NT2/D1 (cell line): Measurements from ENCODE around the gene QDPR.

Source experiments
- DNase-seq: peaks from one replicate; pipeline ENCODE4 v3.0.0-alpha.2; 2011; ENCODE audit warnings: low read depth, low spot score
- H3K27me3 ChIP-seq: 2 replicates; pipeline ENCODE4 v1.6.0; 2011; ENCODE audit warnings: mild to moderate bottlenecking; ENCODE audit not compliant: insufficient read length, insufficient read depth
- H3K36me3 ChIP-seq: 2 replicates; pipeline ENCODE4 v1.6.1; 2011; ENCODE audit warnings: mild to moderate bottlenecking, low read length, mixed read lengths; ENCODE audit not compliant: insufficient read depth, insufficient read length
- H3K4me1 ChIP-seq: 2 replicates; pipeline ENCODE4 v1.5.1; 2011; ENCODE audit not compliant: insufficient read depth, insufficient read length
- H3K4me3 ChIP-seq: 2 replicates; pipeline ENCODE4 v1.5.1; 2011; ENCODE audit warnings: low read depth; ENCODE audit not compliant: insufficient read length
- H3K9ac ChIP-seq: 2 replicates; pipeline ENCODE4 v1.6.0; 2011; ENCODE audit warnings: low read depth; ENCODE audit not compliant: insufficient read length
- H3K9me3 ChIP-seq: 2 replicates; pipeline ENCODE4 v1.5.1; 2011; ENCODE audit warnings: mild to moderate bottlenecking, low read length; ENCODE audit not compliant: insufficient read depth
- SUZ12 ChIP-seq: IDR thresholded peaks from 2 replicates; pipeline ENCODE4 v1.6.1; 2011; ENCODE audit not compliant: insufficient read length, insufficient read depth; ENCODE audit errors: extremely low read depth
- YY1 ChIP-seq: IDR thresholded peaks from 2 replicates; pipeline ENCODE4 v1.6.1; 2011; ENCODE audit not compliant: insufficient read length, insufficient read depth
- ZNF274 ChIP-seq: IDR thresholded peaks from 2 replicates; pipeline ENCODE4 v1.6.1; 2011; ENCODE audit warnings: mild to moderate bottlenecking, low read depth, low read length

The QDPR gene

GRCh38 chr4:17493619-17494018, 18.3 kb downstream of the QDPR start:
- no peaks in the 10 kb centered on the region for H3K27me3 ChIP-seq
- no peak overlapping the region for H3K9ac ChIP-seq
- TF ChIP-seq YY1 (no peak), ZNF274 (no peak), SUZ12 (no peak)
- H3K36me3 ChIP-seq: peaks cover 73% of the 10 kb centered on the region
- peaks cover 2% of the 10 kb centered on the region for H3K4me1 ChIP-seq
- H3K4me3 ChIP-seq: no peak overlapping the region
- DNase-seq: no peak
- H3K9me3 ChIP-seq: no peaks in the 10 kb centered on the region

- no peak for DNase-seq
- Histone ChIP-seq H3K9ac (no peak overlapping the region), H3K4me1 (peaks cover 2% of the 10 kb centered on the region), H3K4me3 (no peak overlapping the region), H3K9me3 (no peaks in the 10 kb centered on the region), H3K27me3 (no peaks in the 10 kb centered on the region), H3K36me3 (peaks cover 74% of the 10 kb centered on the region)
- no peak for TF ChIP-seq SUZ12
- no peak for TF ChIP-seq YY1
- no peak for TF ChIP-seq ZNF274
Measured at GRCh38 chr4:17492876-17493275, 19.0 kb downstream of the QDPR start.

DNA sequence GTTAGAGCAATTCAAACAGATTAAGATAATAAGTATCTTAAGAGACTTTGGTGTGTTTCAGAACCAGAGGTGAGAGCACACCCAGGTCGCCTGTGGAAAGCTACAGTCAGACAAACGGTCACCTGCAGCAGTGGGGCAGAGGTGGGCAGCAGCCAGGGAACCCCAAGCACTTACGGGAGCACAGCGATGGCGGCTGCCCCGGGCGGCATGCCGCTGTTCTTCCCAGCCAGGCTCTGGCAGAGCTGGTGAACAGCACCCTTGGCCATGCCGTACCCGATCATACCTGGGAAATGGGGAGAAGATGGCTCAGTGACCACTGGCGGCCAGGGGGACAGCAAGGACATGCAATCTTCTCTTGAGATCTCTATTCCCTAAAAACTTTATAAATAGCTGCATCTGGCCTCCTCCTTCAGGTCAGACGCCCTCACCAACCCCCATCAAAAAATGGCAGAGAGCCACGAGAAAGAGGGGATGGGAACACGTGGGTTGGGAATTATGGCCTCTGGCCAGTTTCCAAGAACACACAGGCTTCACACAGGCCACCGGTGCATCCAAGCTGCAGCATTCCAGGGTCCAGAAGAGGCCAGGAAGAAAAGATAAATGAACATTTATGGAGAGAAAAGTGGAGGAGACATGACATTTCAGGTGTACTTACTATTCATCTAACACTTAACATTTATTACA, 19.7 kb downstream of the QDPR start:
- H3K9ac ChIP-seq: no peak overlapping the region
- no peaks in the 10 kb centered on the region for H3K9me3 ChIP-seq
- no peaks in the 10 kb centered on the region for H3K27me3 ChIP-seq
- H3K4me3 ChIP-seq: no peak overlapping the region
- peaks cover 73% of the 10 kb centered on the region for H3K36me3 ChIP-seq
- H3K4me1 ChIP-seq: peaks cover 2% of the 10 kb centered on the region
- DNase-seq: no peak
- TF ChIP-seq YY1: no peak
- no peak for TF ChIP-seq SUZ12
- no peak for TF ChIP-seq ZNF274

- no peaks in the 10 kb centered on the region for H3K9me3 ChIP-seq
- no peak overlapping the region for H3K9ac ChIP-seq
- TF ChIP-seq SUZ12 (no peak), YY1 (no peak), ZNF274 (no peak)
- peaks cover 2% of the 10 kb centered on the region for H3K4me1 ChIP-seq
- no peak overlapping the region for H3K4me3 ChIP-seq
- DNase-seq: no peak
- no peaks in the 10 kb centered on the region for H3K27me3 ChIP-seq
- peaks cover 83% of the 10 kb centered on the region for H3K36me3 ChIP-seq
Measured at GRCh38 chr4:17491196-17491595, 20.7 kb downstream of the QDPR start.

DNA sequence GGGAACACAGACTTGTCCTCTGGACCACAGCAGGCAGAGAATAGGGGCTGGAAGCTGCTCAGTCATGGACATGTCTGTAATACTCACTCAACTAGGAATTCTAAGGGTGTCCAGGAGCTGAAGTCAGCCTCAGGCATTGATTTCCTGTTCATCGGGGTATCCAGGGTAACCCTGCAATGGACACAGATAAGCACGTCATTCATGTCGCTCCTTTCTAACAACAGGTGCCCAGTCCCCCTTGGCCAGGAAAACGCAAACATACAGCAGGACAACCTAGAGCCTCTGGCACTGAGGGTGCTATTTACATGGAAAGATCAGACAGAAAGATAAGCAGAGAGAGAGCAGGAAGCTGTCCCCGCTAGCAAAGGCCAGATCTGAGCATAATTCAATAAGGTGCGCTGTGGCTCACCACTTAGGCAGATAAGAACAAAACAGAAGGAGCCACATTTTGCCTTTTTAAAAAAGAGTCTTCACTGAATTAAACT, 21.3 kb downstream of the QDPR start:
- Histone ChIP-seq H3K36me3 (peaks cover 85% of the 10 kb centered on the region), H3K4me3 (no peak overlapping the region), H3K27me3 (no peaks in the 10 kb centered on the region), H3K9me3 (no peaks in the 10 kb centered on the region), H3K9ac (no peak overlapping the region), H3K4me1 (peaks cover 2% of the 10 kb centered on the region)
- DNase-seq: no peak
- no peak for TF ChIP-seq ZNF274
- no peak for TF ChIP-seq SUZ12
- TF ChIP-seq YY1: no peak

GRCh38 chr4:17489721-17490120, 22.2 kb downstream of the QDPR start:
- Histone ChIP-seq H3K9me3 (no peaks in the 10 kb centered on the region), H3K4me3 (no peak overlapping the region), H3K36me3 (peaks cover 76% of the 10 kb centered on the region), H3K4me1 (peaks cover 2% of the 10 kb centered on the region), H3K27me3 (no peaks in the 10 kb centered on the region), H3K9ac (no peak overlapping the region)
- no peak for TF ChIP-seq YY1
- TF ChIP-seq SUZ12: no peak
- no peak for TF ChIP-seq ZNF274
- no peak for DNase-seq

DNA sequence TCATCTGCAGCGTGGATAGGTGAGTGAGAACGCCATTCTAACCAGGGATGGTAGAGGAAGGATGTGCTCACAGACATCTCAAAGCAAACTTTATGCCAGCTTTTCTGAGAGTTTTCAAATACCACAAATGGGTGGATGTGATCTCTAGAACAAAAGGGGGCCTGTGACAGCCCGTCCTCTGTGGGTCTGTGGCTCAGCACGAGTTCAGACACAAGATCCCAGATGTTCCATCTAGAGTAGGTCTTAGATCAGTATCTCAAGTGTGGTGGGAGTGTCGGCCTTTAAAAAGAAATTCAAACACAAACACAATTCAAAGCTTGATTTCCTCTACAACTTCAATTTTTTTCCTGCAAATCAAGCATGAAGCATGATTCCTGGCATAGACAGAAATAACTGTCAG, 22.8 kb downstream of the QDPR start:
- no peak overlapping the region for H3K9ac ChIP-seq
- H3K27me3 ChIP-seq: no peaks in the 10 kb centered on the region
- H3K4me1 ChIP-seq: peaks cover 2% of the 10 kb centered on the region
- no peak overlapping the region for H3K4me3 ChIP-seq
- TF ChIP-seq ZNF274 (no peak), SUZ12 (no peak), YY1 (no peak)
- no peaks in the 10 kb centered on the region for H3K9me3 ChIP-seq
- no peak for DNase-seq
- H3K36me3 ChIP-seq: peaks cover 78% of the 10 kb centered on the region
